GM12873 (cell line): ENCODE measurements around the gene VPS45.

Experiments
- CTCF ChIP-seq: IDR thresholded peaks from 2 replicates; pipeline ENCODE4 v1.5.1; 2012; ENCODE audit warnings: low read depth, mild to moderate bottlenecking, moderate library complexity, low read length, control low read depth; ENCODE audit not compliant: insufficient read depth; ENCODE audit errors: missing control alignments

Gene VPS45

GRCh38 chr1:150173141-150173585, 105.6 kb downstream of the VPS45 start:
- TF ChIP-seq CTCF: no peak

- no peak for TF ChIP-seq CTCF
Measured at GRCh38 chr1:150176593-150176992, 109.0 kb downstream of the VPS45 start.

- no peak for TF ChIP-seq CTCF
Measured at GRCh38 chr1:150178548-150178947, 111.0 kb downstream of the VPS45 start.

- no peak for TF ChIP-seq CTCF
Measured at GRCh38 chr1:150179867-150180266, 112.3 kb downstream of the VPS45 start.

- no peak for TF ChIP-seq CTCF
Measured at GRCh38 chr1:150180474-150180873, 112.9 kb downstream of the VPS45 start.

- TF ChIP-seq CTCF: no peak
Measured at GRCh38 chr1:150182247-150182646, 114.7 kb downstream of the VPS45 start.

- TF ChIP-seq CTCF: no peak
Measured at GRCh38 chr1:150183061-150183460, 115.5 kb downstream of the VPS45 start.
